ENCODE results near the gene CACNA1B. TPM values are rescaled to one million over a fixed set of nuclear protein-coding genes. Genes with fewer than 3 reads are reported as not detected.

The CACNA1B gene
- total RNA-seq, 1 donor from 2014 or later: 0.13 TPM

DNA sequence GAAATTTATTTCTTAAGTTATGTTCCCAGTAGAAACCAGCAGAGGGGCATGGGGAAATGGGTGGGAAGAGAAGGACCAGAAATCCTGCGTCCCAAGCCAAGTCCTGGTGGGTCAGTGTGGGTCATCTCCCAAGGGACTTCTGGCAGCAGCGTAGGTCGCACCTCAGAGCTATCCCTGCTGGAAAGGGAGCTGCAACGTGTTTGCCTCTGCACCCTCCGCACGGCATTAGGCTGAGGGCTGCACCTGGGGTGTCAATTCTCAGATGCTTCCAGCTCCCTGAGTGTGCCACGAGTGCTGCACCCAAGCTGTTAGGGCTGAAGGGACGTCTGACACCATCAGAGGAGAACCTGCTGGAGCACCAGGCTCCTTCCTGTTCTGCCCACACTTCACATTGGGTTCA lies 182.8 kb downstream of the CACNA1B start:
- no peak overlapping the region for H3K4me3 Mint-ChIP-seq (ENCODE audit: unreplicated experiment)
- no peaks in the 10 kb centered on the region for H3K27me3 Mint-ChIP-seq (ENCODE audit: unreplicated experiment)
- no peak overlapping the region for H3K27ac Mint-ChIP-seq (ENCODE audit: unreplicated experiment)
- no peaks in the 10 kb centered on the region for H3K36me3 Mint-ChIP-seq (ENCODE audit: unreplicated experiment)
- no peaks in the 10 kb centered on the region for H3K4me1 Mint-ChIP-seq (ENCODE audit: unreplicated experiment)
- no peak for DNase-seq (ENCODE audit: extremely low spot score, unreplicated experiment)
- TF ChIP-seq, protein P1, sequence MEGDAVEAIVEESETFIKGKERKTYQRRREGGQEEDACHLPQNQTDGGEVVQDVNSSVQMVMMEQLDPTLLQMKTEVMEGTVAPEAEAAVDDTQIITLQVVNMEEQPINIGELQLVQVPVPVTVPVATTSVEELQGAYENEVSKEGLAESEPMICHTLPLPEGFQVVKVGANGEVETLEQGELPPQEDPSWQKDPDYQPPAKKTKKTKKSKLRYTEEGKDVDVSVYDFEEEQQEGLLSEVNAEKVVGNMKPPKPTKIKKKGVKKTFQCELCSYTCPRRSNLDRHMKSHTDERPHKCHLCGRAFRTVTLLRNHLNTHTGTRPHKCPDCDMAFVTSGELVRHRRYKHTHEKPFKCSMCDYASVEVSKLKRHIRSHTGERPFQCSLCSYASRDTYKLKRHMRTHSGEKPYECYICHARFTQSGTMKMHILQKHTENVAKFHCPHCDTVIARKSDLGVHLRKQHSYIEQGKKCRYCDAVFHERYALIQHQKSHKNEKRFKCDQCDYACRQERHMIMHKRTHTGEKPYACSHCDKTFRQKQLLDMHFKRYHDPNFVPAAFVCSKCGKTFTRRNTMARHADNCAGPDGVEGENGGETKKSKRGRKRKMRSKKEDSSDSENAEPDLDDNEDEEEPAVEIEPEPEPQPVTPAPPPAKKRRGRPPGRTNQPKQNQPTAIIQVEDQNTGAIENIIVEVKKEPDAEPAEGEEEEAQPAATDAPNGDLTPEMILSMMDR (IDR thresholded peaks at IDR 0.05): no peak
- H3K9me3 Mint-ChIP-seq (ENCODE audit: unreplicated experiment): peaks cover 3% of the 10 kb centered on the region

- TF ChIP-seq, protein P1 (IDR thresholded peaks at IDR 0.05): no peak
- H3K9me3 Mint-ChIP-seq (ENCODE audit: unreplicated experiment): peaks cover 3% of the 10 kb centered on the region
- H3K36me3 Mint-ChIP-seq (ENCODE audit: unreplicated experiment): no peaks in the 10 kb centered on the region
Measured at GRCh38 chr9:138060881-138061280, 183.3 kb downstream of the CACNA1B start.

DNA sequence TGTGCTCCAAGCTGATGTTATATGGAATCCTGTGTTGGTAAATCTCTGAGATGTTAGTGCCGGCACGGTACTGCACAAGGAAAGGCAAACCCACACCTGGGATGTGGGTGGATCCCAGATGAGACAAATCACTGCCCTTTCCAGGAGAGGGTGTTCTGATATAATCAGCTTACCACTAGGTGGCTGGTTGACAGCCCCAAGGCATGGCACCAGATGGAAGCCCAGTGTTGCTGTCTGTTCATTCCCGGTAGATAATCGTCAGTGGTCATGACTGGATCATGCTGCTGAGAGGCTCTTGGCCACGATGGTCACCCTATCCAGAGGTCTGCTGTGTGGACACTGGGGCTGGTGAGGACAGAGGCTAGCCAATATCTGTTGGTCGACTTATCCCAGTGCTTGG lies 184.0 kb downstream of the CACNA1B start:
- H3K27ac Mint-ChIP-seq (ENCODE audit: unreplicated experiment): no peak overlapping the region
- H3K9me3 Mint-ChIP-seq (ENCODE audit: unreplicated experiment): peaks cover 3% of the 10 kb centered on the region
- no peak overlapping the region for H3K4me3 Mint-ChIP-seq (ENCODE audit: unreplicated experiment)
- no peaks in the 10 kb centered on the region for H3K27me3 Mint-ChIP-seq (ENCODE audit: unreplicated experiment)
- DNase-seq (ENCODE audit: extremely low spot score, unreplicated experiment): no peak
- H3K4me1 Mint-ChIP-seq (ENCODE audit: unreplicated experiment): no peaks in the 10 kb centered on the region
- TF ChIP-seq, protein P1 (IDR thresholded peaks at IDR 0.05): no peak
- no peaks in the 10 kb centered on the region for H3K36me3 Mint-ChIP-seq (ENCODE audit: unreplicated experiment)

More at GRCh38 chr9:138060881-138061280, 183.3 kb downstream of the CACNA1B start:
- H3K4me3 Mint-ChIP-seq (ENCODE audit: unreplicated experiment): no peak overlapping the region
- no peak overlapping the region for H3K27ac Mint-ChIP-seq (ENCODE audit: unreplicated experiment)
- no peak for DNase-seq (ENCODE audit: extremely low spot score, unreplicated experiment)
- H3K4me1 Mint-ChIP-seq (ENCODE audit: unreplicated experiment): no peaks in the 10 kb centered on the region
- H3K27me3 Mint-ChIP-seq (ENCODE audit: unreplicated experiment): no peaks in the 10 kb centered on the region

DNA sequence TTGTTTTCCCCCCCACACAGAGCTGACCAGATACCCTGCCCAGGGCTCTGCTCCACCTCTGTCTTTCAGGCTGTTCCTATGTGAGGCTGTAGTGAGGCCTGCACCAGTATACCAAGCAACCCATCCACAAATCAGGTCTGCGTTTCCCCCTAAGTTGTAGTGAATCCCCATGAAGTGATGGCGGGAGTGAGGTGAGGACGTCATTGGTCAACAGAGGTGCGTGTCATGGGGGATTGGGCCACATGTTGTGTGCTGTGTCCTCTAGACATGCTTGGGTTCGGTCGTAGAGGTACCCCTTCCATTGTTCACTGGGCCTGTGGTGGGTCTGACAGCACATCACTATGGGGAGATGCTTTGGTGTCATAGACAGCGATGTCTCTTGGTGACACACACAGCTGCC lies 184.6 kb downstream of the CACNA1B start:
- Mint-ChIP-seq H3K27me3 (ENCODE audit: unreplicated experiment) (peaks cover 4% of the 10 kb centered on the region), H3K9me3 (ENCODE audit: unreplicated experiment) (peaks cover 3% of the 10 kb centered on the region), H3K4me3 (ENCODE audit: unreplicated experiment) (no peak overlapping the region), H3K27ac (ENCODE audit: unreplicated experiment) (no peak overlapping the region), H3K36me3 (ENCODE audit: unreplicated experiment) (no peaks in the 10 kb centered on the region), H3K4me1 (ENCODE audit: unreplicated experiment) (no peaks in the 10 kb centered on the region)
- DNase-seq (ENCODE audit: extremely low spot score, unreplicated experiment): no peak
- TF ChIP-seq, protein P1 (IDR thresholded peaks at IDR 0.05): no peak

GRCh38 chr9:138063033-138063432 lies 185.5 kb downstream of the CACNA1B start:
- H3K36me3 Mint-ChIP-seq (ENCODE audit: unreplicated experiment): no peaks in the 10 kb centered on the region
- peaks cover 4% of the 10 kb centered on the region for H3K27me3 Mint-ChIP-seq (ENCODE audit: unreplicated experiment)
- H3K27ac Mint-ChIP-seq (ENCODE audit: unreplicated experiment): no peak overlapping the region
- H3K4me3 Mint-ChIP-seq (ENCODE audit: unreplicated experiment): no peak overlapping the region
- H3K9me3 Mint-ChIP-seq (ENCODE audit: unreplicated experiment): peaks cover 3% of the 10 kb centered on the region
- no peaks in the 10 kb centered on the region for H3K4me1 Mint-ChIP-seq (ENCODE audit: unreplicated experiment)
- TF ChIP-seq, protein P1 (IDR thresholded peaks at IDR 0.05): no peak
- DNase-seq (ENCODE audit: extremely low spot score, unreplicated experiment): no peak

Measured in osteocyte (in vitro differentiated cells).